Measurements from ENCODE around the gene PMFBP1.

The PMFBP1 gene

DNA sequence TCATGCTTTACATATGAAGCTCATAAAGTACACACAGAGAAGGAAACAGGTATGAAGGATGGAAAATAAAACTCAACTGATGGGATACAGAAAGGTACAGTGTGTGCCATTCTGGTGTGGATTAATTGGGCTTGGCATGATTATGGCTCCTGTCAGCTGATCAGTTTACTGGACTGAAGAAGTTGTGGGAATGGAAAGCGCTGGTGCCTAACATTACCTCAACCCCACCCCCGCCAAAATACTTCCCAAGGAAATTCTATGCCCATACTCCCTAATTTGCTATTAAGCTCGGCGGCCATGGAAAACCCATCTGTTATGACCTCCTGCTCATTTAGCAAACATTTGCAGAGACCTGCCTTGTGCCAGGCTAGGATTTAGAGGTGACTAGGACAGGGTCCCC lies 16.6 kb upstream of the PMFBP1 start:
- no peak overlapping the region for H3K4me3 ChIP-seq (ENCODE audit: low read length)
- DNase-seq (ENCODE audit: low read depth) = no peak
- TF ChIP-seq, protein P1, sequence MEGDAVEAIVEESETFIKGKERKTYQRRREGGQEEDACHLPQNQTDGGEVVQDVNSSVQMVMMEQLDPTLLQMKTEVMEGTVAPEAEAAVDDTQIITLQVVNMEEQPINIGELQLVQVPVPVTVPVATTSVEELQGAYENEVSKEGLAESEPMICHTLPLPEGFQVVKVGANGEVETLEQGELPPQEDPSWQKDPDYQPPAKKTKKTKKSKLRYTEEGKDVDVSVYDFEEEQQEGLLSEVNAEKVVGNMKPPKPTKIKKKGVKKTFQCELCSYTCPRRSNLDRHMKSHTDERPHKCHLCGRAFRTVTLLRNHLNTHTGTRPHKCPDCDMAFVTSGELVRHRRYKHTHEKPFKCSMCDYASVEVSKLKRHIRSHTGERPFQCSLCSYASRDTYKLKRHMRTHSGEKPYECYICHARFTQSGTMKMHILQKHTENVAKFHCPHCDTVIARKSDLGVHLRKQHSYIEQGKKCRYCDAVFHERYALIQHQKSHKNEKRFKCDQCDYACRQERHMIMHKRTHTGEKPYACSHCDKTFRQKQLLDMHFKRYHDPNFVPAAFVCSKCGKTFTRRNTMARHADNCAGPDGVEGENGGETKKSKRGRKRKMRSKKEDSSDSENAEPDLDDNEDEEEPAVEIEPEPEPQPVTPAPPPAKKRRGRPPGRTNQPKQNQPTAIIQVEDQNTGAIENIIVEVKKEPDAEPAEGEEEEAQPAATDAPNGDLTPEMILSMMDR (conservative IDR thresholded peaks at IDR 0.05; ENCODE audit: low read depth, low read length) = no peak

GRCh38 chr16:72187551-72187950 lies 15.6 kb upstream of the PMFBP1 start:
- DNase-seq (ENCODE audit: low read depth) = no peak
- TF ChIP-seq, protein P1 (conservative IDR thresholded peaks at IDR 0.05; ENCODE audit: low read depth, low read length) = no peak
- H3K4me3 ChIP-seq (ENCODE audit: low read length) = no peak overlapping the region

DNA sequence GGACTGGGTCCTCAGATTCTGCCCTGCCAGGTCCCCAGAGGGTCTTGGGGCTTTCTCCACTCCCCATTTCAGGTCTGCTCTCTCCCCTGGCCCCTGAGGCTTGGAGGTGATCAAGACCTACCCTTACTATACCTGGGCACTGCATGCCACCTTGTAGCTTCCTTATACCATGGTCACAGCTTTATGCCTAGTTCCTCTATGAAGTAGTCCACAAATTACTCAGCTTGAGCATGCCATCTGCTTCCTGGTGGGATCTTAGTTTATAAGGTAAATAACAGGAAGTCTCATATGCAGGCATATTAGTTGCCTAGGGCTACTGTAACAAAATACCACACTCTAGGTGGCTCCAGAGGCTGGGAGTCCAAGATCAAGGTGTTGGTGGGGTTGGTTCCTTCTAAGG lies 11.0 kb upstream of the PMFBP1 start:
- TF ChIP-seq, protein P1 (conservative IDR thresholded peaks at IDR 0.05; ENCODE audit: low read depth, low read length) = no peak
- no peak for DNase-seq (ENCODE audit: low read depth)

GRCh38 chr16:72179204-72179970 lies 7.4 kb upstream of the PMFBP1 start:
- H3K4me3 ChIP-seq (ENCODE audit: low read length) = no peak overlapping the region
- no peak for DNase-seq (ENCODE audit: low read depth)
- TF ChIP-seq, protein P1 (conservative IDR thresholded peaks at IDR 0.05; ENCODE audit: low read depth, low read length) = no peak

More for the DNA sequence above, 11.0 kb upstream of the PMFBP1 start:
- H3K4me3 ChIP-seq (ENCODE audit: low read length) = no peak overlapping the region

DNA sequence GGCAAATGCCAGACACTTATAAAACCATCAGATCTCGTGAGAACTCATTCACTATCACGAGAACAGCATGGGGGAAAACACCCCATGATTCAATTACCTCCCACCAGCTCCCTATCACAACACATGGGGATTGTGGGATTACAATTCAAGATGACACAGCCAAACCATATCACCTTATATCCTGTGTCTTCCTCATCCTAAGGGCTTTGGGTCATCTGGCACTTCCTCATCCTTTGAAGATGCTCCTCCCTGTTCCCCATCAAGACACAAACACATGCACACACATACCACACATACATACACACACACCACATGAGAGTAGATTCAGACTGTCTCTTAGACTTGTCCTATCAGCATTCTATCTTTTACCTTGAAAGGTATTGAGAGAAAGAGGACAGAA lies 2.8 kb upstream of the PMFBP1 start:
- TF ChIP-seq, protein P1 (conservative IDR thresholded peaks at IDR 0.05; ENCODE audit: low read depth, low read length) = no peak
- H3K4me3 ChIP-seq (ENCODE audit: low read length) = no peak overlapping the region
- DNase-seq (ENCODE audit: low read depth) = no peak

- DNase-seq (ENCODE audit: low read depth) = no peak
- TF ChIP-seq, protein P1 (conservative IDR thresholded peaks at IDR 0.05; ENCODE audit: low read depth, low read length) = no peak
- H3K4me3 ChIP-seq (ENCODE audit: low read length) = no peak overlapping the region
Observed at GRCh38 chr16:72173997-72174396, 2.0 kb upstream of the PMFBP1 start.

DNA sequence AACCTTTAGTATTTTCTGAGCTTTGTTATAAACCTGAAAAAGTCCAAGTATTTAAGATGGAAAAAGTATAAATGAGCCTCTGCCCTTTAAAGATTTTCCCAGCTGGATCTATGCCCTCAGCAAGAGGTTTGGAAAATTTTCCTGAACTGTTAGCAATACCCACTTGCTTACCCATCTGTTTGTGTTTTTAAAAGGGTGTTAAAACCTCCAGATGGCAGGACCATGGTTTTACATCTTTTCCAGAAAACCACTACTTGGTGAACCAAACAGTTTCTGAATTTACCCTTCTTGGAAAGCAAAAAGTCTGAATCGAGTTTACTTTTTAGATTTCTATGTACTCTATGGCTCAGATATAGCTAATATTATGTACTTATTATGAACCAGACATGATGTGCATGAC lies 719 bp downstream of the PMFBP1 start:
- DNase-seq (ENCODE audit: low read depth) = no peak
- TF ChIP-seq, protein P1 (conservative IDR thresholded peaks at IDR 0.05; ENCODE audit: low read depth, low read length) = no peak
- no peak overlapping the region for H3K4me3 ChIP-seq (ENCODE audit: low read length)

All from retinal pigment epithelial cell (primary cell).